ENCODE data around the gene ASH1L. TPM values are rescaled to one million over a fixed set of nuclear protein-coding genes. Genes with fewer than 3 reads are reported as not detected.
A peak's percentile ranks its signal among the peaks of the same experiment; 100 is the strongest.

ASH1L gene
- total and polyA plus RNA-seq, 9 of the 15 experiments (the other 6 are each of a cell fraction or from before 2014, with no cell fraction given): 2.0 to 23.3 (median 14.6) TPM

DNA sequence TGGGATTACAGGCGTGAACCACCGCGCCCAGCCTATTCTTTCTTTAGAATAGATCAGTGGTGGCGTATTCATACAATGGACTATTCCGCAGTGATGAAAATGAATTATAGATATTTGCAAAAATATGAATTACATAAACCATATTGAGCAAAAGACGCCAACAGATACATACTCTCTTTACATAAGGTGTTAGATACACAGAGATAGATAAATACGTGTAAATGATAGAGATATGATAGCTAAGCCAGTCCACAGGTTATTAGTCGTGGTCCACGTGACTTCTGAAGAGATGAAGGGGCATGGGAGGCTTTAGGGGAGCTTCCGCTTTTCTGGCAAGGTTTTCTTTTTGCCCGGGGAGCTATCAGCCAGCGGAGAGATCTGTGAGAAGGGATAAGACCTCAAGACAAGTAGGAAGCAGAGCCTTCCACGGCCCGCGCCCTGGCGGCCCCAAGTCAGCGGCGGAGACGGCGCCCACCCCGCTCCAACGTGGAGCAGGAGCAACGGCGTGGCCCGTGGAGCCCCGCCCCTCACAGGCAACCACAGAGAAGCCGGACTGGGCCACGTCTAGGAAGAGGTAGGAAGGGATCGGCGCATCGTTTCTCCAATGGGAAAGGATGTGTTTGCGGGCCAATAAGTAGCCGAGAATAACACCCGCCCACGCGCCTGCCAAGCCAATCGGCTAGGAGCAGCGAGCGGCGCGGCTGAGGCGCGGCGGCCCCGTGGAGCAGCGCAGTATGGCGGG lies 47.1 kb upstream of the ASH1L start, which contains the start of gene MSTO1 (continued):
- TF ChIP-seq UBTF (IDR thresholded peaks at IDR 0.05; ENCODE audit: borderline replicate concordance in 1 of 2, low read depth in 2 of 2, low read length in 2 of 2): peak in 1 of 2 experiments; percentile 55; a peak in 1 of 4 replicates
- no peak for TF ChIP-seq SIN3B (IDR thresholded peaks at IDR 0.05; ENCODE audit: low read depth)
- no peak for TF ChIP-seq FOXK1 (CRISPR knock-in tag; IDR thresholded peaks at IDR 0.05; ENCODE audit: borderline replicate concordance)
- TF ChIP-seq C11orf30 (IDR thresholded peaks at IDR 0.05; ENCODE audit: low read depth): peak; percentile 51
- TF ChIP-seq SMARCC2 (IDR thresholded peaks at IDR 0.05; ENCODE audit: low read depth): peak; percentile 60; the same call in 1 of the 2 replicates
- TF ChIP-seq, protein P1, sequence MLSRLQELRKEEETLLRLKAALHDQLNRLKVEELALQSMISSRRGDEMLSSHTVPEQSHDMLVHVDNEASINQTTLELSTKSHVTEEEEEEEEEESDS (CRISPR knock-in tag; IDR thresholded peaks at IDR 0.05): no peak
- TF ChIP-seq ZNF695 (CRISPR knock-in tag; IDR thresholded peaks at IDR 0.05): no peak
- no peak for TF ChIP-seq HMGXB4 (CRISPR knock-in tag; IDR thresholded peaks at IDR 0.05)
- TF ChIP-seq, protein P2, sequence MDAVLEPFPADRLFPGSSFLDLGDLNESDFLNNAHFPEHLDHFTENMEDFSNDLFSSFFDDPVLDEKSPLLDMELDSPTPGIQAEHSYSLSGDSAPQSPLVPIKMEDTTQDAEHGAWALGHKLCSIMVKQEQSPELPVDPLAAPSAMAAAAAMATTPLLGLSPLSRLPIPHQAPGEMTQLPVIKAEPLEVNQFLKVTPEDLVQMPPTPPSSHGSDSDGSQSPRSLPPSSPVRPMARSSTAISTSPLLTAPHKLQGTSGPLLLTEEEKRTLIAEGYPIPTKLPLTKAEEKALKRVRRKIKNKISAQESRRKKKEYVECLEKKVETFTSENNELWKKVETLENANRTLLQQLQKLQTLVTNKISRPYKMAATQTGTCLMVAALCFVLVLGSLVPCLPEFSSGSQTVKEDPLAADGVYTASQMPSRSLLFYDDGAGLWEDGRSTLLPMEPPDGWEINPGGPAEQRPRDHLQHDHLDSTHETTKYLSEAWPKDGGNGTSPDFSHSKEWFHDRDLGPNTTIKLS (IDR thresholded peaks at IDR 0.05; ENCODE audit: borderline replicate concordance, low read depth): peak; percentile 94
- TF ChIP-seq PRMT5 (CRISPR knock-in tag; IDR thresholded peaks at IDR 0.05): no peak
- TF ChIP-seq MEIS2 (IDR thresholded peaks at IDR 0.05; ENCODE audit: partially characterized antibody): no peak
- no peak for TF ChIP-seq MAFG (tag; conservative IDR thresholded peaks at IDR 0.05)
- TF ChIP-seq DPF2 (IDR thresholded peaks at IDR 0.05): peak; percentile 79
- TF ChIP-seq ZBTB17 (CRISPR knock-in tag; IDR thresholded peaks at IDR 0.05): no peak
- peak; percentile 12; the same call in 1 of the 2 replicates for TF ChIP-seq CREB1 (IDR thresholded peaks at IDR 0.05)
- peak; percentile 64; the same call in 1 of the 2 replicates for TF ChIP-seq CREB1 (CRISPR knock-in tag; IDR thresholded peaks at IDR 0.05)
- no peak for TF ChIP-seq ZNF347 (CRISPR knock-in tag; IDR thresholded peaks at IDR 0.05; ENCODE audit: low read depth)
- TF ChIP-seq GATA2 (CRISPR knock-in tag; IDR thresholded peaks at IDR 0.05): no peak
- TF ChIP-seq NR2F6 (CRISPR knock-in tag; IDR thresholded peaks at IDR 0.05): no peak
- TF ChIP-seq RBM25 (IDR thresholded peaks at IDR 0.05; ENCODE audit: low read depth, low read length, severe bottlenecking): peak; percentile 46
- TF ChIP-seq, protein P3, sequence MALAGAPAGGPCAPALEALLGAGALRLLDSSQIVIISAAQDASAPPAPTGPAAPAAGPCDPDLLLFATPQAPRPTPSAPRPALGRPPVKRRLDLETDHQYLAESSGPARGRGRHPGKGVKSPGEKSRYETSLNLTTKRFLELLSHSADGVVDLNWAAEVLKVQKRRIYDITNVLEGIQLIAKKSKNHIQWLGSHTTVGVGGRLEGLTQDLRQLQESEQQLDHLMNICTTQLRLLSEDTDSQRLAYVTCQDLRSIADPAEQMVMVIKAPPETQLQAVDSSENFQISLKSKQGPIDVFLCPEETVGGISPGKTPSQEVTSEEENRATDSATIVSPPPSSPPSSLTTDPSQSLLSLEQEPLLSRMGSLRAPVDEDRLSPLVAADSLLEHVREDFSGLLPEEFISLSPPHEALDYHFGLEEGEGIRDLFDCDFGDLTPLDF (CRISPR knock-in tag; IDR thresholded peaks at IDR 0.05): no peak
- TF ChIP-seq CREM (IDR thresholded peaks at IDR 0.05; ENCODE audit: low read depth): peak; percentile 55; the same call in 1 of the 2 replicates
- TF ChIP-seq ZBED1 (IDR thresholded peaks at IDR 0.05): no peak
